Muscle of back (tissue), 11 donors: ENCODE measurements around the gene CCDC47. TPM values are rescaled to one million over a fixed set of nuclear protein-coding genes. Genes with fewer than 3 reads are reported as not detected.

ENCODE experiments used
- DNase-seq, 3 donors: peaks; one replicate each; pipeline versions ENCODE4 v3.0.0 to v3.0.0-alpha.2; 2013
- polyA plus RNA-seq, 10 donors: library from polyadenylated mRNA; unstranded; fragments of 120-200 nt; gene quantifications; one replicate each; pipeline ENCODE4 v1.2.1, GENCODE V29; 2013; ENCODE audit not compliant: insufficient read length in 10 of 10

The CCDC47 gene
- polyA plus RNA-seq, 10 donors = 49.1 to 61.7 (median 56.2) TPM

DNA sequence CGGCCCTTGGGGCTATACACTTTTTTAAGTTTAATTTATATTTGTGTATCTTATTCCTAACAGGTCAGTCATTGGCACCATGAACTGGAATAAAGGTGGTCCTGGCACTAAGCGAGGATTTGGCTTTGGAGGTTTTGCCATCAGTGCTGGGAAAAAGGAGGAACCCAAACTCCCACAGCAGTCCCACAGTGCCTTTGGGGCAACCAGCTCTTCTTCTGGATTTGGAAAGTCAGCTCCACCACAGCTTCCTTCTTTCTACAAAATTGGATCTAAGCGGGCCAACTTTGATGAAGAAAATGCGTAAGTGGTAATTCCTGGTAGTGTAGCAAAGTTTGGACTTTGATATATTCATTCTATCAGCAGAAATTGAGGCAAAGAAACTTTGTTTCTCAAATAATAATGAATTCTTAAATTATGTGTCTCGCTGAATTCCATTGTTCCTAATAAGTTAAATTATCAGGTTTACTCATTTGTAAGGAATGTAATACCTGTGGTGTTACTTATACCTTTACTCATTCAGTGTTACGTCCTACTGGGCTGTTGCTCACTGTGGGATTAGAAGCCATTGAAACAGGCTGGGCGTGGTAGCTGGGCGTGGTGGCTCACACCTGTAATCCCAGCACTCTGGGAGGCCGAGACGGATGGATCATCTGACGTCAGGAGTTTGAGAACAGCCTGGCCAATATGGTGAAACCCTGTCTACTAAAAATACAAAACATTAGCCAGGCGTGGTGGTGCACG is 13.7 kb upstream of the CCDC47 start:
- DNase-seq = no peak

DNA sequence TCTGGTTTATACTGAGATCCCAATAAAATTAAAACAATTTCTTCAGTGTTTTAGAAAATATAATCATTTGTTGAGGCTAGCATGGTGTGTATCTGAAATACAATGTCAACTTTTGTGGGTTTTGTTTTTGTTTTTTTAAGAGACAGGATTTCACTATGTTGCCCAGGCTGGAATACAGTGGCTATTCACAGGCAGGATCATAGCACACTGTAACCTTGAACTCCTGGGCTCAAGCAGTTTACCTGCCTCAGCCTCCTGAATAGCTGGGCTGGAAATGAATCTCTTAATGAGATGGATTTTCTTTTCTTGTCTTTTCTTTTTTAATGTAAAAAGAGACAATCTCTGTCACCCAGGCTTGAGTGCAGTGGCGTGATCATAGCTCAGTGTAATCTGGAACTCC is 12.7 kb upstream of the CCDC47 start:
- no peak for DNase-seq

DNA sequence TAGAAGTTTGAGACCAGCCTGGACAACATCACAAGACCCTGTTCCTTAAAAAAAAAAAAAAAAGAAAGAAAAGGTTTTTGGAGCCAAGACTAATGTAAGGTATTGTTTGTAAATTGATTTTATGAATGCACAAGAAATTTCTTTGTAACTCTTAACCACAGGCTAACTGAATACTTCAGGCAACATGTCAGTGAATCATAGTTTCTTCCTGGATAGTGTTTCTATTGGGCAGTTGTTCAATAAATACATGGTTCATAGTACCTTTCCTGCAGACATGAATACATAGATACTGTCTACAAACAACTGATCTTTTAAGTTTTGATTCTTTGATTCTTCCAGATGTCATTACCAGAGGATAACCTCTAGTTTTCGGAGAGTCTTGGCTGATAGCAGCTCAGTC is 12.2 kb upstream of the CCDC47 start:
- no peak for DNase-seq

DNA sequence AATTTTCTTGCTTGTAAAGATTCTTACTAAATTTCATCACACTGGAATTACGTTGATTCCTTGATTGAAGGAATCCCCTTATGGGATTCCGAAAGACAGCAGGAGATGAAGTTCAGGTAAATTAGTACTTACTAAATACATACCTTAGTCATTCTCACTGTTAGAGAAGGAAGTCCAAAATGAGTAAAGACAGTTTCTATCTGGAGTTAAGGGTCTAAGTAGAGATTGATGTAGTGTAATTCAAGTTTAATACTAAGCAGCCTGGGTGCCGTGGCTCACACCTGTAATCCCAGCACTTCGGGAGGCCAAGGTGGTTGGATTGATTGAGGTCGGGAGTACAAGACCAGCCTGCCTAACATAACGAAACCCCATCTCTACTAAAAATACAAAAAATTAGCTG is 10.1 kb upstream of the CCDC47 start:
- DNase-seq = no peak

DNA sequence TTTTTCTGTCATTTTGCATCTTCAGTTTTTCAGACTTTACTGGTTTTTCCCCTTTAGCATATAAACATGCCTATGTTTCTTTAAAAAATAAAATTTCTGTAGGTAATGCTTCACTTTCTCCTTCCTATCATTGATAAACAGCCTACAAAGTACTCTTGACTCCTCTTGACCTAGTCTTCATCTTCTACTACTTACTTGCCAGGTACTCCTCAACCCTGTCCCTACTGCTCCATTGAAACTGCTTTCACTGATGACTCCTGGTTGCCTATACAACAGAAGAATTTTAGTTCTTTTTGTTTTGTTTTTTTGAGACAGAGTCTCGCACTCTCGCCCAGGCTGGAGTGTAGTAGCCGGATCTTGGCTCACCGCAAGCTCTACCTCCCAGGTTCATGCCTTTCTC is 7.5 kb upstream of the CCDC47 start:
- DNase-seq = no peak

DNA sequence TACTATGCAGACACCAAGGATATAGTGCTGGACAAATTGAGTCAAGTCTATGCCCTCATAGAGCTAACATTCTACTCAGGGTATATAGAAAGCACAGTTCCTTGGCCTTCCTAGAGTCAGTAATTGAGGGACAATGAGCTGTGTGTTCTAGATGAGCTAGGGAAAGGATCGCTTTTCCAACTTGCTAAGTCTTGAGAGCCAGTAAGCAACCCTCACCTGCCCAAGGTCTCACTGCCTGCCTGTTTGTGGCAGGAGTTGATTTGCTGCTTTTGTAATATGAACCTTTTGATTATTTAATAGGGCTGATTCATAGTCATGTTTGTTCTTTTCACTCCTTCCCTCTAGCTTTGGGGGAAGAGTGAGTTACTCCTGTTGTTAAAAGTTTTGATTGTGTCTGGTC is 7.1 kb upstream of the CCDC47 start:
- DNase-seq = no peak

DNA sequence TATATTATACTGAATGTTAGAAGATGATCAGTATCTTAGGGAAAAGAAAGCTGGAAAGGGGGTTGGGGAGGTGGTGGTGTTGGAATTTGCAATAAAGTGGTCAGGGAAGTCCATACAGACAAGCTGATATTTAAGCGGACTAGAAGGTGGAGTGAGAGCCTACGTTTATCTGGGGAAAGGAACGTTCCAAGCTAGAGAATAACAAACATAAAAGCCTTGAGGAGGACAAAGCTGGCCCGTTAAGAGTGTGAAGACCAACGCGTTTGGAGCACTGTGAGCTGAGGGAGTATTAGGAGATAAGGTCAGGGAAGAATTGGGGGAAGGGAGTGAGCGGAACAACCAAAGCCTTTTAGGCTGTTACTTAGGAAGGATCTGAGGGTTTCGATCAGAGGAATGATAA is 2.0 kb upstream of the CCDC47 start:
- peak in 1 of 3 donors; percentile 8 for DNase-seq

DNA sequence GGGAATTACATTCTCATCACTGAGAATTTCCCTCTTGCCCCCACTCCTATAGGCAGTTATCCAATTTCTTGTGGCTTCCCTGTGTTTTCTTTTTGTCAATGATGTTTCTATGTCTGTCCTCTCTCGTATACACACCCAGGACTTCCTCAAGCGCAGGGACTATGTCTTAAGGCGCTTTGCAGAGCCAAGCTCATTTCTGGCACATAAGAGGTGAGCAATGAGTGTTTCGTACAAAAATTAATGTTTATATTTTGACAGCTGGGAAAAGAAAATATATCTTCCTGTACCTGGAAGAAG is 1.5 kb upstream of the CCDC47 start:
- DNase-seq = no peak

DNA sequence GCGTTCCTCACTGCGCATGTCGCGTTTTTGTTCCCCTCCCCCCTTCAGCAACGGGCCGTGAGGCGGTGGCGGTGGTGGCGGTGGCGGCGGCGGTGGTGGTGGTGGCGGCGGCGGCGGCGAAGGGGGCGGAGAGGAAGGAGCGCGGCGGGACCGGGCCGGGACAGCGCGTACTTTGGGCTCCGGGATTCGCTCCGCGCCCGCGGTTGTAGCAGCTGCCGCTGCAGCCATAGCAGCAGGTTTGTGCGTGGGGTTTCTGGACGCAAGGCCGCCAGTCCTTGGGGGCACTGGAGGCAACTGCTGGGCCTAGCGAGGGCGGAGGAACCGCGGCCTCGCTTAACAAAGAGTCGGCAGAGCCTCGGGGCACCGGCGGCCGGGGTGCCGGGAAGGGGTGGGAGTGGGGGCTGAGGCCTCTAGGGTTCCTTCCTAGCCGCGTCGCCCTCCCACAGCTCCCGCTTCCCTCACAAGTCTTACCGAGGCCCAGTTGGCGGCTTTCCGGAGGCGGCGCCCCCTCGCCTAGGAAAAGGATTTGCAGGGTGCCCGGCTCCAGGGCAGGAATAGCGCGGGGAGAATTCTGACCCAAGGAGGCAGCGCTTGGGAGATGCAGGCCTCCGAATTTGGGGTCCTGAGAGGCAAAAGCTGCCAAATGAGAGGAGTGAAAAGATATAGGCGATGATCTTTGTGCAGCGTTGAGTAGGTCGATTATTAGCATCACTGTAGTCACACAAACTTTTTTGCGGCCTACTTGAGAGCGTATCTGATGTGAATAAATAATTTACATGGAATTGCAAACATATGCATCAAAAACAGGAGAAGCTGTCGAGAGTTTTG is 958 bp upstream of the CCDC47 start, which contains the start of gene DDX42:
Gene DDX42, plus strand, starts transcription at position 30 of the 828 bp plus-strand sequence. CDS start 12,880 bp downstream, outside the sequence.
- DNase-seq = peak; percentile 30 to 83 (median 55)

DNA sequence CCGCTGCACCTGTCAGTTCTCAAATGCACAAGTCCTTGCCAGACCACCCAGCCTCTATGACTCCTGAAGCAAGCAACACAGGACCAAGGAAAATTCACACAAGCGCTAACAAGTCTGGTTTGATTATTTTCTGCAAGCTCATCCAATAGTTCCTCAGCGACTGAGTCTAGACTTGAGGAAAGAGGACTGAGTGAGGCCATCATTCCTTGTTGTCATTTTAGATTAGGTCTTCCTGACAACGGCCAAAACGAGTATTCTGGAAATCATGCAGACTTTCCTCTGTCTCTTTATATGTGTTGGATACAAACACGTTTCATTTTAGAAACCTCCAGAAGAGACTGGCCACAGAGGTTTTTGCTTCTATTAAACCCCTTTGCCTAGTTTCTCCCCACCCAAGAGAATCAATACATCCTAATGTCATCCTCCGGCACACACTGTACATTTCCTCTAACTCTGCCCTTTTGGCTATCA is 561 bp downstream of the CCDC47 start:
- peak in 2 of 3 donors; percentile 17 to 19 for DNase-seq

DNA sequence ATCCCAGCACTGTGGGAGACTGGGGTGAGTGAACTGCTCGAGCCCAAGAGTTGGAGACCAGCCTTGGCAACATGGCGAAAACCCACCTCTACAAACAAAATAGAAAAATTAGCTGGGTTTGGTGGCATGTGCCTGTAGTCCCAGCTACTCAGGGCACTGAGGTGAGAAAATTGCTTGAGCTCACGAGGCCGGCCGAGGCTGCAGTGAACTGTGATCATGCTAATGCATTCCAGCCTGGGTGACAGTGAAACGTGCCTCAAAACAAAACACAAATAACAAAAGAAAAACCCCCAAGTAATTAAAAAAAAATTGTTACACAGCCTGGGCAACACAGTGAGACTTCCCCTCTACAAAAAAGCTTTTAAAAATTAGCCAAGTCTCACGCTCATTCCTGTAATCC is 5.0 kb downstream of the CCDC47 start:
- DNase-seq = no peak

DNA sequence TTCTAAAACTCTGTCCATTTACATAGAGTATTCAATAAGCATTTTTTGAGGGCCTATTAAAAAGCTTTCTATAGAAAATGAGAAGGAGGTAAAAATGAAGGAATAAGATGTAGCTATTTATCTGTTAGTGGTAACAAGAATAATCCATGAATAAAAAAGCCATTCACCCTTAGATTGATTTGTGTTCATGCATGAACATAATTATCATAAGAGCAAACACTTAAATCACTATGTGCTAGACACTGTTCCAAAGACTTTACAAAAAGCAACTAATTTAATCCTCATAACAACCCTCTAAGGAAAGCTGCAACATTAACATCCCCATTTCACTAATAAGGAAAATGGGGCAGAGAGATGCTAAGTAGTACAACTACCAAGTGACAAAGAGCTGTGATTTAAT is 6.6 kb downstream of the CCDC47 start:
- DNase-seq = no peak

DNA sequence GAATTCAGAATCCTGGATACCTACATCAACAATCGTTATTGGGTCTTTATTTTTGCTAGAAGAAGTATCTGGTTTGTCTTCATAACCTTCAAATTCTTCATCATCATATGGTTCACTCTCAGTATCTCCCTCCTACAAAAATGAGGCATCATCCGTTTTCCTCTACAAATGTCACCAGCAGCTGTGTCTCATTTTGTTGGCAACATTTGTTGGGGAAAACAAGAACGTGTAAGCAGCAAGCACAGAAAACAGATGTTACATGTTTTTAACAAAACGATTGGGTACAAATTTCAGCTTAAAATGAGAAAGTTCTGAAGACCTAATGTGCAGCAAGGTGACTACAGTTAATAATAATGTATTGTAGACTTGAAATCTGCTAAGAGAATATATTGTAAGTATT is 8.7 kb downstream of the CCDC47 start:
- DNase-seq = no peak

DNA sequence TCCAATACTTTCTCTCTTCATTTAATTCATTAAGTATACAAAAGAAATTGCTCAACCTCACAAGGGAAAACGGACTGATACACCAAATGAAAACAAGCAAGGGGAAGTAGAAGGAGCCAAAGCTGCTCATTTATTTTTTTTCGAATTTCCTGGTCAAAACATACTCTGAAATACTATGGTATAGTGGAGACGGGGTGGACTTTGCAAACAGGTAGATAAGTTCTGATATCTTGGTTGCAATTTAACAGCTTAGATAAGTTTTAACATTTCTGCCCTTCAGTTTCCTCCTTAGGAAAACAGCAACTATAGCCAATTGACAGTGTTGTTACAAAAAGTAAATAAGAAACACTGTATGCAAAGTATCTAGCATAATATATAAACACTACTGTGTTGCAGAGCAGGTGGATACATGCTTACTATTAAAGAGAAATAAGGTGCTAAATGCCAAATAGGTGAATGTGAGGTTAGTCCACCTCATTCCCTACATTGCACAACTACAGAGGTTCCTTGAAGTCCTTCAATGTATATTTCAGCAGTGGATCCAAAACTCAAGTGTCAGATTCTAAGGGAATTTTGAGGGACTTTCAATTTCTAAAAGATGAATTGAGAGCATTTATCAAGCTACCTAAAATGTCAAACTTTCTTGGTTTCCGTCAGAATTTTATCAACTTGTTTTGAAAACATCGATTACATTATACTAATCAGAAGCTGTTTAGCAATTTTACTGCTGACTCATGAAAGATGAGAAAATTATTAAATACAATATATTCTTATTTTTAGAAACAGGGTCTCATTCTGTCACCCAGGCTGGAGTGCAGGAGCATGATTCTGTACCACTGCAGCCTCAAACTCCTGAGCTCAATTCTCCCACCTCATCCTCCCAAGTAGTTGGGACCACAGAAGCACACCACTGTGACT is 11.0 kb downstream of the CCDC47 start:
- DNase-seq = no peak

DNA sequence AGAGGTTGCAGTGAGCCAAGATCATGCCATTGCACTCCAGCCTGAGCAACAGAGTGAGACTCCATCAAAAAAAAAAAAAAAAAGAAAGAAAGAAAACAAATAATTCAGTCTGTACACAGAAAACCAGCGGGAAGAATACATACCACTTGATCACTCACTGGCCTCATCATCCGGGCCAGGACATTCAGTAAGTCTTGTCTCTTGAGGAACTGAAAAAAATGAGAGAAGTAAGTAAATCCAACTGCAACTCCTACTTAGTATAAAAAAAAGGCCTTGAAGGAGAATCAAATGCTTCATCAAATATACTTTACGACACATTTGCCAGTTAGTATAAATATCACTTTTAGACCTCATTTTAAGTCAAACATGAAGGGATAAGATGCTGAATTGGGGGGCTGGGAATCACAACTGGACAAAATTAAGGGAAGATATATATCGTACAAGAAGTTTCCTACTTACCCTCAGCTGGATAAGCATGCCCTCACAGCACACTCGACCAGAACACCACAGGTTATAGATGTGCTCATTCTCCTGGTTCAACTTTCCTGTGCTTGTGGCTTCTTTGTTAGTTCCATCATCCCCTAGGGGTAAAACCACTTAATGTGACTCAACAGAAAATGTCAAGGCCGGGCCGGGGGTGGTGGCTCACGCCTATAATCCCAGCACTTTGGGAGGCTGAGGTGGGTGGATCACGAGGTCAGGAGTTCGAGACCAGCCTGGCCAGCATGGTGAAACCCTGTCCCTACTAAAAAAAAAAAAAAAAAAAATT is 12.4 kb downstream of the CCDC47 start:
- DNase-seq = no peak

DNA sequence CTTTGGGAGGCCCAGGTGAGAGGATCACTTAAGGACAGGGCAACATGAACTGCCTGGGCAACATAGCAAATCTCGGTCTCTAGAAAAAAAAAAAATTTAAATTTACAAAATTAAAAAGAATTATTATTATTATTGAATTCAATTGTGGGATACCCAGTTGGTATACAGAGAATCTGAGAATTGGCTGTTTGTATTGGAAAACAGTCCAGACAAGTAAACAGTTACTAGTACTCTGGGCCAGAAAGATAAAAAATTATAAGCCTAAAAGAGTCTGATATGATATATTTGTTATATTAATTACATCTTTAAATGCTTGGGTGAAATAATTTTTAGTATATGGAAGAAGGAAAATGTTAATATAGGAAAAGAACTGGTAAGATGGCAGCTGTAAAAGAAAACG is 15.0 kb downstream of the CCDC47 start:
- no peak for DNase-seq

DNA sequence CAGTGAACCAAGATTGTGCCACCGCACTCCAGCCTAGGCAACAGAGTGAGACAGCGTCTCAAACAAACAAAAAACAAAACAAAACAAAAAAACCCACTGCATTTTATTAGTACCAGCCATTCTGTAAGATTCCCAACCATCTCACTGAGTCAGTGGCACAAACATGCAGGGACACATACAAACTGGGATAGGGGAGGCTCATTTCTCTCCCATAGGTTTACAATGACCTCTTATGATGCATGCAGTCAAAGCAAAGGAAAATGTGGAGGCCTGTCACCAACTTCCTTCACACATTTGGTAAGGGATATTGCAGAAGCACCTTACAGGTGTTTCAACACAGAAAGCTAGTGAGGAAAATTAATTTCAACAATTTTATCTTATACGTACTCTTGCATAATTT is 19.4 kb downstream of the CCDC47 start:
- no peak for DNase-seq

DNA sequence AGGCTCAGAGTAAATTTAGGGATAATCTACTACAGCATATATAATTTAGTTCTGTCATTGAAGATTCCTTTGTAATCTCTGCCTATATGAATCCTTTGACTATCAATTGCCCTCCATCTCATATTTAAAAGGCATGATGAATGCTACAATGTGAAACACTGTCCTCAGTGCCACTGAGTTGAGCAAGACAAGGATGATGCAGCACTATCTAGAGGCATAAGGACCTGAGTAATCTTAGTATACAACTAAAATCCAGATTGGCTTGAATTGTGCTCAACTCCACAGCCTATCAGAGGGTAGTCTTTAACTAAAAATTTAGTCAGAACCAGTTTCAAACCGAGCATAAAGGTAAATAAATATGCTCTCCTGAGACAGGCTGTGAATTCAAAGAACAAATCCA is 20.2 kb downstream of the CCDC47 start:
- no peak for DNase-seq

DNA sequence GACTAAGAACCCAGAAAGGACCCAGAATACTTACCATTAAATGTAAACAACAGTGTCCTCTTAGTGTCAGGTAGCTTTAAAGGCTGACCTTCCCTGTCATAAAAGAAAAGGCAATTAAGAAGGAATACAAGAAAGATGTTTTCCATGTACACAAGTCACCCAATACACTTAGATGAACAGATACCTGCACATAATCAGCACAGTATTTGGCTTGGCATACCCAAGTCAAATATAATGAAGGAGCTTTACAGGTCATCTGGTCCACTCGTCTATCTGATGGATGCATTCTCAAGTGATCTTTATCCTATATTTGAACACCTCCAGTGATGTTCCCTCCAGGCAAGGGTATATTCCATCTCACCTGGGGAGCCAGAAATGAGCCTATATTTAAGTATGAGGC is 20.7 kb downstream of the CCDC47 start:
- no peak for DNase-seq

DNA sequence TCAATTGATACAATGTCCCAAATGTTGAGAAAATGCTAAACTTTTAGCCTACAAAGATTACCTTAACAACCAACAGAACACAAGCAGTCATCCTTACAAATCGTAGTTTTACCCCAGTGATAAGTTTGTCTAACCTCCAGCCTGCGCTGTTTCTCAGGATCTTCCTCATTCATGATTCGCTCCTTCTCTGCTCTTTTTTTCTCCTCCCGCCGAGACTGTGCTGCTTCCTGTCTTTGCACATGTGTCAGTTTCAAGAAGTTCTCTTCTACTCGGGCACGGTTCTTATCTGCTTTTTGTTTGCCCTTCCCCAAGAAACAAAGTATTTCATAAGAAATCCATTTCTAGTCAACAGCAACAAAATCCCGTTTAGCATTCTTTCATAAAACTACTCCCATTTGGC is 21.6 kb downstream of the CCDC47 start:
- DNase-seq = no peak

DNA sequence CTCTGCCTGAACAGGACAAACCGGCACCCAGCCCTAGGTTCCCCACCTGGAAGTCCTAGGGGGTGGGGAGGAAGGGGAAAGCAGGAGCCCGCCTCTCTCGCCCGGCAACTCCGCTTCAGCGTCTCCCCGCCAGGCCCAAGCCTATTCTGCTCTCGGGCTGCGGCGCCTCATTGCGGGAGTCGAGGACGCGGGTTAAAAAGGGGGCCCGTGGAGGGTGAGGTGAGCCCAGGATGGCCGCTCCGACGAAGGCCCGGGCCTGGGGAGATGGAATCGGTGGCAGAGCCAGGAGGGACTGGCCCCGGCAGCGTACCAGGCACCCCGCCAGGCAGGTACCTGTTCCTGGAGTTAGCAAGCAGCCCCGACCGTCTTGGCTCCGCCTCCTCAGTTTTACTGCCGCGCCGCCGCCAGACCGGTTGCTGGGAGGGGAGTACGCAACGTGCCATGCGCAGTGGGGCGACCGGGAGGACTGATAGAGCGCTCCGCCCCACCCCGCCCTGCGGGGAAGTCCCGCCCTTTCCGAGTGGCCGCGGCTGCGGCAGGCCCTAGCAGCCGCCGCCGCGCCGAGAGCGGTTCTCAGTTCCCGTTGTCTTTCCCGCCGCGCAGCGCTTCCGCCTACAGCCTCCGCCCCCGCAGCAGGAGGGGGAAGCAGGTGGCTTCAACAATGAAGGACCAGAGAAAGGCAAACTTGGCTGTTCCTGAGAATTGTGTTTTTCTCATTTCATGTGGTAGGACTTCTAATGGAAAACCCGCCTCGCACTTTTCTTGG is 31.8 kb downstream of the CCDC47 start, which contains the start of gene STRADA:
Gene STRADA, minus strand, starts transcription at position 392 of the 766 bp plus-strand sequence. CDS start 13,430 bp downstream, outside the sequence.
- DNase-seq = peak; percentile 96 to 99 (median 99)
